NB4 (cell line): Measurements from ENCODE around the gene ITPR3.

Experiments
- DNase-seq: peaks from one replicate; pipeline ENCODE4 v3.0.0; 2010; ENCODE audit warnings: low read depth
- H3K4me3 ChIP-seq: one replicate; pipeline ENCODE4 v1.5.1; 2011; ENCODE audit warnings: mild to moderate bottlenecking, low read depth, low read length, moderate library complexity
- CTCF ChIP-seq: IDR thresholded peaks from one replicate; pipeline ENCODE4 v1.5.1; 2012; ENCODE audit warnings: low read depth, low read length
- MAX ChIP-seq: IDR thresholded peaks from 2 replicates; pipeline ENCODE4 v1.6.1; 2011; ENCODE audit warnings: low read depth, low read length
- MYC ChIP-seq: IDR thresholded peaks from 2 replicates; pipeline ENCODE4 v1.6.1; 2011; ENCODE audit warnings: low read depth, low read length
- POLR2A ChIP-seq: IDR thresholded peaks from 2 replicates; pipeline ENCODE4 v1.6.1; 2011; ENCODE audit warnings: mild to moderate bottlenecking; ENCODE audit not compliant: insufficient read length; ENCODE audit errors: extremely low read depth

Gene ITPR3

GRCh38 chr6:33610779-33611732, 10.1 kb upstream of the ITPR3 start:
- TF ChIP-seq MAX (no peak), POLR2A (no peak), CTCF (no peak), MYC (no peak)
- H3K4me3 ChIP-seq: no peak overlapping the region
- no peak for DNase-seq

- H3K4me3 ChIP-seq: no peak overlapping the region
- no peak for DNase-seq
These were observed 7.9 kb upstream of the ITPR3 start for GRCh38 chr6:33613146-33613794.

GRCh38 chr6:33613795-33614168, 7.3 kb upstream of the ITPR3 start:
- no peak overlapping the region for H3K4me3 ChIP-seq
- TF ChIP-seq MAX: no peak
- TF ChIP-seq POLR2A: no peak
- TF ChIP-seq CTCF: no peak
- no peak for TF ChIP-seq MYC
- no peak for DNase-seq

More at GRCh38 chr6:33613146-33613794, 7.9 kb upstream of the ITPR3 start:
- TF ChIP-seq MAX: no peak
- no peak for TF ChIP-seq CTCF
- no peak for TF ChIP-seq POLR2A
- TF ChIP-seq MYC: no peak

- H3K4me3 ChIP-seq: no peak overlapping the region
- TF ChIP-seq CTCF (no peak), MYC (no peak), MAX (no peak), POLR2A (no peak)
- no peak for DNase-seq
These were observed 5.0 kb upstream of the ITPR3 start for GRCh38 chr6:33616113-33616512.

- H3K4me3 ChIP-seq: no peak overlapping the region
- no peak for TF ChIP-seq POLR2A
- no peak for TF ChIP-seq MAX
- TF ChIP-seq MYC: no peak
- TF ChIP-seq CTCF: no peak
- no peak for DNase-seq
These were observed 4.2 kb upstream of the ITPR3 start for GRCh38 chr6:33616913-33617312.
